ENCODE measurements around the gene PGA4.
"Not testable (repeated sequence)": the region's sequence is repeated elsewhere in the genome, so short reads cannot be mapped to it uniquely, and the experiment has no call there.

The PGA4 gene

GRCh38 chr11:61222047-61222446 lies at the start of gene PGA4:
Gene PGA4, plus strand, starts transcription at chr11:61222347. Its CDS starts 54 bp downstream, at chr11:61222401.
- DNase-seq (ENCODE audit: low read depth, low spot score): not testable (repeated sequence)

GRCh38 chr11:61172356-61172755 lies 49.8 kb upstream of the PGA4 start:
- DNase-seq (ENCODE audit: low read depth, low spot score): no peak

- no peak for DNase-seq (ENCODE audit: low read depth, low spot score)
Measured at GRCh38 chr11:61172888-61173287, 49.3 kb upstream of the PGA4 start.

- no peak for DNase-seq (ENCODE audit: low read depth, low spot score)
Measured at GRCh38 chr11:61173456-61173855, 48.7 kb upstream of the PGA4 start.

- no peak for DNase-seq (ENCODE audit: low read depth, low spot score)
Measured at GRCh38 chr11:61174273-61174672, 47.9 kb upstream of the PGA4 start.

- DNase-seq (ENCODE audit: low read depth, low spot score): no peak
Measured at GRCh38 chr11:61174949-61175348, 47.2 kb upstream of the PGA4 start.

GRCh38 chr11:61176446-61176845 lies 45.7 kb upstream of the PGA4 start:
- no peak for DNase-seq (ENCODE audit: low read depth, low spot score)

GRCh38 chr11:61180205-61180604 lies 41.9 kb upstream of the PGA4 start:
- DNase-seq (ENCODE audit: low read depth, low spot score): not testable (repeated sequence)

GRCh38 chr11:61181489-61181888 lies 40.7 kb upstream of the PGA4 start:
- DNase-seq (ENCODE audit: low read depth, low spot score): no peak

- DNase-seq (ENCODE audit: low read depth, low spot score): no peak
Measured at GRCh38 chr11:61183645-61184044, 38.5 kb upstream of the PGA4 start.

GRCh38 chr11:61186504-61186903 lies 35.6 kb upstream of the PGA4 start:
- no peak for DNase-seq (ENCODE audit: low read depth, low spot score)

GRCh38 chr11:61187505-61188130 lies 34.5 kb upstream of the PGA4 start:
- peak; percentile 89 for DNase-seq (ENCODE audit: low read depth, low spot score)

- DNase-seq (ENCODE audit: low read depth, low spot score): no peak
Measured at GRCh38 chr11:61189933-61190332, 32.2 kb upstream of the PGA4 start.

GRCh38 chr11:61193596-61193995 lies 28.6 kb upstream of the PGA4 start:
- DNase-seq (ENCODE audit: low read depth, low spot score): no peak

GRCh38 chr11:61194169-61194671 lies 27.9 kb upstream of the PGA4 start:
- DNase-seq (ENCODE audit: low read depth, low spot score): no peak

- DNase-seq (ENCODE audit: low read depth, low spot score): no peak
Measured at GRCh38 chr11:61194981-61195695, 27.0 kb upstream of the PGA4 start.

- no peak for DNase-seq (ENCODE audit: low read depth, low spot score)
Measured at GRCh38 chr11:61195719-61196118, 26.4 kb upstream of the PGA4 start.

- DNase-seq (ENCODE audit: low read depth, low spot score): no peak
Measured at GRCh38 chr11:61198361-61198760, 23.8 kb upstream of the PGA4 start.

- DNase-seq (ENCODE audit: low read depth, low spot score): no peak
Measured at GRCh38 chr11:61198948-61199523, 23.1 kb upstream of the PGA4 start.

- no peak for DNase-seq (ENCODE audit: low read depth, low spot score)
Measured at GRCh38 chr11:61201476-61201875, 20.7 kb upstream of the PGA4 start.

- DNase-seq (ENCODE audit: low read depth, low spot score): not testable (repeated sequence)
Measured at GRCh38 chr11:61202950-61203746, 19.0 kb upstream of the PGA4 start, which contains the start of gene PGA3. Gene PGA3, plus strand, starts transcription at chr11:61203515. Its CDS starts 50 bp downstream, at chr11:61203565.

GRCh38 chr11:61203873-61204272 lies 18.3 kb upstream of the PGA4 start:
- not testable (repeated sequence) for DNase-seq (ENCODE audit: low read depth, low spot score)
